HepG2 (cell line): ENCODE data around the gene SLC6A8. TPM values are rescaled to one million over a fixed set of nuclear protein-coding genes. Genes with fewer than 3 reads are reported as not detected.

ENCODE experiments used
- ADNP ChIP-seq: sonication (generic); formaldehyde crosslinking; IDR thresholded peaks from 2 replicates; pipeline ENCODE4 v1.4.0; 2020; ENCODE audit warnings: missing genetic modification reagents
- AKNA ChIP-seq: sonication (generic); formaldehyde crosslinking; IDR thresholded peaks from 2 replicates; pipeline ENCODE4 v1.4.0; 2020; ENCODE audit warnings: missing genetic modification reagents, borderline replicate concordance
- CHD4 ChIP-seq: fragments of 200-600 bp; sonication (generic); IDR thresholded peaks from 2 replicates; pipeline ENCODE4 v1.7.0; 2017; ENCODE audit warnings: mild to moderate bottlenecking, low read length, borderline replicate concordance
- EP300 ChIP-seq, 3 experiments: sonication (generic) in 1 of 3; formaldehyde crosslinking in 1 of 3; IDR thresholded peaks; 2 replicates each; pipeline versions ENCODE4 v1.5.1 to v1.6.1; 2011 to 2020; ENCODE audit warnings: low read depth in 2 of 3, low read length in 2 of 3, borderline replicate concordance in 1 of 3, improper control_type of control experiment in 1 of 3, mild to moderate bottlenecking in 1 of 3, missing genetic modification reagents in 1 of 3, moderate library complexity in 1 of 3
- FOXO4 ChIP-seq: sonication (generic); formaldehyde crosslinking; conservative IDR thresholded peaks from 2 replicates; pipeline ENCODE4 v1.8.1; 2023; ENCODE audit warnings: missing genetic modification reagents
- MBNL3 ChIP-seq: fragments of 250-450 bp; sonication (Bioruptor Pico); conservative IDR thresholded peaks from 2 replicates; pipeline ENCODE4 v1.8.0; 2022; ENCODE audit warnings: mild to moderate bottlenecking, inconsistent platforms
- NR2F2 ChIP-seq: IDR thresholded peaks from 2 replicates; pipeline ENCODE4 v1.6.1; 2012; ENCODE audit warnings: low read depth, inconsistent platforms, borderline replicate concordance
- NR2F6 ChIP-seq, 2 experiments: IDR thresholded peaks; 2 replicates each; pipeline ENCODE4 v1.6.1; 2016; ENCODE audit warnings: antibody characterized with exemption in 1 of 2, mild to moderate bottlenecking in 1 of 2
- NR3C1 ChIP-seq: sonication (generic); formaldehyde crosslinking; IDR thresholded peaks from 2 replicates; pipeline ENCODE4 v1.4.0; 2020; ENCODE audit warnings: missing genetic modification reagents
- PRDM15 ChIP-seq: sonication (generic); formaldehyde crosslinking; IDR thresholded peaks from 2 replicates; pipeline ENCODE4 v1.4.0; 2020; ENCODE audit warnings: missing genetic modification reagents
- PRPF4 ChIP-seq: fragments of 200-400 bp; formaldehyde crosslinking; IDR thresholded peaks from 2 replicates; pipeline ENCODE4 v1.6.1; 2016; ENCODE audit warnings: low read length, low read depth; ENCODE audit not compliant: poor library complexity, severe bottlenecking
- SCMH1 ChIP-seq: sonication (generic); formaldehyde crosslinking; IDR thresholded peaks from 2 replicates; pipeline ENCODE4 v1.9.0; 2021; ENCODE audit warnings: missing genetic modification reagents, mild to moderate bottlenecking, borderline replicate concordance
- SOX6 ChIP-seq, 2 experiments: fragments of 450-650 bp in 1 of 2; sonication (generic) in 1 of 2; formaldehyde crosslinking in 1 of 2; IDR thresholded peaks; 2 replicates each; pipeline versions ENCODE4 v1.4.0 to v1.6.1; 2017 to 2020; ENCODE audit warnings: antibody characterized with exemption in 1 of 2, mild to moderate bottlenecking in 1 of 2, missing genetic modification reagents in 1 of 2
- TEF ChIP-seq: sonication (generic); formaldehyde crosslinking; IDR thresholded peaks from 2 replicates; pipeline ENCODE4 v1.5.0; 2020; ENCODE audit warnings: missing genetic modification reagents
- ZNF564 ChIP-seq: sonication (generic); formaldehyde crosslinking; IDR thresholded peaks from 2 replicates; pipeline ENCODE4 v1.8.1; 2023; ENCODE audit warnings: mild to moderate bottlenecking, missing genetic modification reagents
- ZNF570 ChIP-seq: sonication (generic); formaldehyde crosslinking; IDR thresholded peaks from 2 replicates; pipeline ENCODE4 v1.4.0; 2020; ENCODE audit warnings: mild to moderate bottlenecking, missing genetic modification reagents, borderline replicate concordance
- ZNF678 ChIP-seq: sonication (generic); formaldehyde crosslinking; IDR thresholded peaks from 2 replicates; pipeline ENCODE4 v1.4.0; 2020; ENCODE audit warnings: mild to moderate bottlenecking, missing genetic modification reagents
- ZNF878 ChIP-seq: sonication (generic); formaldehyde crosslinking; IDR thresholded peaks from 2 replicates; pipeline ENCODE4 v1.8.1; 2023; ENCODE audit warnings: mild to moderate bottlenecking, missing genetic modification reagents, moderate library complexity
- polyA plus RNA-seq, 8 experiments: library from polyadenylated mRNA; depleted of rRNA in 3 of 8; stranded (reverse) in 7 of 8; unstranded in 1 of 8; fragments of >200 nt; fragmentation: Illumina TruSeq in 4 of 8; extraction: Trizol in 4 of 8; gene quantifications; 2 replicates each; pipeline versions ENCODE4 v1.2.1 to v1.2.3, GENCODE V29; 2011 to 2016; ENCODE audit warnings: low read depth in 4 of 8, missing spikeins in 1 of 8, mixed read lengths in 1 of 8; ENCODE audit not compliant: insufficient read depth in 1 of 8
- total RNA-seq, 5 experiments: library from RNA; depleted of rRNA; stranded (reverse); fragments of >200 nt; fragmentation: Illumina TruSeq; extraction: Trizol; gene quantifications; 2 replicates each; pipeline ENCODE4 v1.2.3, GENCODE V29; 2016; ENCODE audit warnings: low read depth in 1 of 5

SLC6A8 gene
- total and polyA plus RNA-seq, 2 of the 13 experiments (the other 11 are each of a cell fraction or from before 2014, with no cell fraction given) = 13.9 to 176 TPM

- TF ChIP-seq AKNA (CRISPR knock-in tag) (no peak), SCMH1 (CRISPR knock-in tag) (no peak), ZNF564 (CRISPR knock-in tag) (no peak), ZNF678 (CRISPR knock-in tag) (no peak), NR2F6 (IDR thresholded peaks at IDR 0.05) (peak; percentile 95), NR2F6 (CRISPR knock-in tag; IDR thresholded peaks at IDR 0.05) (peak; percentile 73; the same call in 1 of the 2 replicates), PRPF4 (no peak), PRDM15 (no peak), NR2F2 (no peak), CHD4 (no peak), ZNF878 (CRISPR knock-in tag) (no peak), ZNF570 (CRISPR knock-in tag) (no peak), FOXO4 (CRISPR knock-in tag) (no peak), ADNP (CRISPR knock-in tag) (no peak), TEF (no peak), EP300 (IDR thresholded peaks at IDR 0.05; ENCODE audit: low read depth in 2 of 2, low read length in 2 of 2) (peak in 1 of 2 experiments; percentile 84; a peak in 1 of 4 replicates), EP300 (CRISPR knock-in tag; IDR thresholded peaks at IDR 0.05; ENCODE audit: borderline replicate concordance) (no peak), SOX6 (IDR thresholded peaks at IDR 0.05) (no peak), SOX6 (CRISPR knock-in tag; IDR thresholded peaks at IDR 0.05) (peak; percentile 44; the same call in 1 of the 2 replicates), MBNL3 (no peak), NR3C1 (CRISPR knock-in tag) (no peak)
These were observed 41.7 kb upstream of the SLC6A8 start (continued) for GRCh38 chrX:153645921-153646488.
